Superior temporal gyrus (tissue), 1 donor: ENCODE measurements around the gene CPNE9.

Experiments used
- DNase-seq: peaks from one replicate; pipeline ENCODE4 v3.0.0-alpha.2; 2016; ENCODE audit errors: extremely low spot score

The CPNE9 gene

DNA sequence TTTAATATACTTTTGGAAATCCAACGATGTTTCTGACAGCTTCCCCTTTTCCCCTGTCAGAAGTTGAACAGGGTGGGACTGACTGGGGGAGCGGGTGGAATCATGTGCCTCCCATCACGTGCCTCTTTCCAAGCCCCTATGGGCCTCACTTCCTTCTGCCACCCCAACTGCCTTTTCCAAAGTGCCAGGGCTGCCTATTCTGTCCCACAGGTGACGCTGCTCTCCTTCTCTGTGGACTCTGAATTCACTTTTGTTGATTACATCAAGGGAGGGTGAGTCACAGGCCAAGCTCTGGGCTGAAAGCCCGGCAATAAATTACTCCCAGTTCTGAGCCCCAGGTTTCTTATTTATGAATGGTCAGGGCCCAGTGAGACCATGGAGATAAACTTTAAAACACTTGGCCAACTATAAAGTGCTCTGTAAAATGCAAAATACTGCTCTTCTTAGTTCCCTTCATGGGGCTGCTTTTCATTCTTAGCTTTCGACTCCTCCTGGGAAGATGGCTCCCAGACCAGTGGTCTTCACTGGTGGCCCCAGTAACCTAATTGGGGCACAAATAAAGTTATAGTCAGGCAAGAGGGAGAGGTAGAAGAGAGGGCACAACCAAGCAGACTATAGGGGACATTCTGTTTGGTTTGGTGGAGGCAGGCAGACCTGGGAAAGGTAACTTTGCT lies 12.3 kb downstream of the CPNE9 start:
- DNase-seq, result peak; percentile 49

- no peak for DNase-seq
Observed at GRCh38 chr3:9716801-9717555, 13.3 kb downstream of the CPNE9 start.

DNA sequence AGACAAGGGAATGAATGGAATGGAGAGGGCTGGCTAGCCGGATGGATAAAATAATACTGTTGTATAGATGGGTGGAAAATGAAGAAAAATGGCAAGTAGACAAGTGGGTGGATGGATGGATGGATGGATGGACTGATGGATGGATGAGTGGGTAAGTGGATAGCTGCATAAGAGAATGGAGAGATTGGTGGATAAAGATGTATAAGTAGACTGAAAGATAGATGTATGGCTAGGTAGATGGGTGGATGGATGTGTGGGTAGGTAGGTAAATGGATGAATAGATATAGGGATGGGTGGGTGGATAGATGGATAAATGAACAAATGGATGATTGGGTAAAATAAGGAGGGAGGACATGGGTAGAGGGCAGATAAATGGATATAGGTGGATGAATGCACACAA lies 13.9 kb downstream of the CPNE9 start:
- DNase-seq, result no peak

DNA sequence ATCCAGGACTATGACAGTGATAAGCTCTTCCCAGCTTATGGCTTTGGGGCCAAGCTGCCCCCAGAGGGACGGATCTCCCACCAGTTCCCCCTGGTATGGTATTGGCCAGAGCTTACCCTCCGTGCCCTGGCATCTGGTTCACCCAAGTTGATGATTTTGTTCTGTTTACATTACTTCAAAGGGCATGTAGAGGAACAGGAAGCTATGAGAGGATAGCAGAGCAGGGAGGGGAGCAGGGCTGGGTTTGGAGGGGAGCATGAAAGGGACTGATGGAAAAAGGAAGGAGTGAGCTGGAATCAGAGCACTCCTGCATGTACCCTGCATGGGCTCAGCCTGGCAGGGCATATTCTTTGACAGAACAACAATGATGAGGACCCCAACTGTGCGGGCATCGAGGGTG lies 14.5 kb downstream of the CPNE9 start:
- no peak for DNase-seq

- no peak for DNase-seq
Observed at GRCh38 chr3:9721015-9721699, 17.5 kb downstream of the CPNE9 start.

- DNase-seq, result no peak
Observed at GRCh38 chr3:9721700-9722060, 18.0 kb downstream of the CPNE9 start.

DNA sequence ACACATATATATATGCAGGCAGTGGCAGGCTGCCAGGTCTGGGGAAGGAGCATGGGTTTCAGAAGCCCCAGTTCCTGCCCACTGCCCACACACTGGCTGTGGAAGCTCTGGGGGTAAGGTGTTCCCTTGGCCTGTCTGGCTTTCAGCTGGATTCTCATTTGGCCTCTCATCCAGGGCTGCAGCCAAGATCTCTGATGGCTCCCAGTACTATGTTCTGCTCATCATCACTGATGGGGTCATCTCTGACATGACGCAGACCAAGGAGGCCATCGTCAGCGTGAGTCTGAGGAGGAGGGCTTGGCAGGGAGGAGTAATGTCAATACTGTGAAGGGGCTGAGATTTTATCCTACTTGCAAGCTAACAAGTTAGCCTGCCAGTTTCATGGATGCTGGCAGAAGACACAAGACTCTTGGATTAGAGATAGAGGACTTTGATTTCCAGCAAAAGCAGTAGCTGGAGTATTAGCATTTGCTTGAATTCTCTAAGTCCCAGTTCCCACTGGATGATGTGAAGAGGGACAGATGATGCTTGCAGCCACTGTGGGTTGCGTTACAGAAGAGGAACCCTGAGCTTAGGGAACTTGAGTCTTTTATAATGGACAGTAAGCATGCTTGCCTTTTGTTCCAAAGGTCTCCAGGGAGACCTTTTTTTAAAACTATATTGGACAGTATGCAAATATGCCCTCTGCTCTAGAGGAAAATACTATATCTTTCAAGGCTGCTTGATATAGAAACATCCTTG lies 22.3 kb downstream of the CPNE9 start:
- DNase-seq, result no peak

- no peak for DNase-seq
Observed at GRCh38 chr3:9727041-9727595, 23.5 kb downstream of the CPNE9 start.

- no peak for DNase-seq
Observed at GRCh38 chr3:9727743-9728142, 24.1 kb downstream of the CPNE9 start.

- DNase-seq, result no peak
Observed at GRCh38 chr3:9729419-9729818, 25.8 kb downstream of the CPNE9 start.

GRCh38 chr3:9730657-9731205 lies 27.1 kb downstream of the CPNE9 start:
- peak; percentile 19 for DNase-seq

GRCh38 chr3:9731206-9732079 lies 27.8 kb downstream of the CPNE9 start, which contains the start of gene BRPF1:
Gene BRPF1 (plus strand): TSS chr3:9731735. CDS start chr3:9734141, 2,406 bp downstream.
- peak; percentile 92 for DNase-seq

GRCh38 chr3:9732080-9732739 lies 28.6 kb downstream of the CPNE9 start:
- DNase-seq, result no peak

- DNase-seq, result no peak
Observed at GRCh38 chr3:9732740-9733115, 29.1 kb downstream of the CPNE9 start.

GRCh38 chr3:9736831-9737230 lies 33.2 kb downstream of the CPNE9 start:
- peak; percentile 59 for DNase-seq

DNA sequence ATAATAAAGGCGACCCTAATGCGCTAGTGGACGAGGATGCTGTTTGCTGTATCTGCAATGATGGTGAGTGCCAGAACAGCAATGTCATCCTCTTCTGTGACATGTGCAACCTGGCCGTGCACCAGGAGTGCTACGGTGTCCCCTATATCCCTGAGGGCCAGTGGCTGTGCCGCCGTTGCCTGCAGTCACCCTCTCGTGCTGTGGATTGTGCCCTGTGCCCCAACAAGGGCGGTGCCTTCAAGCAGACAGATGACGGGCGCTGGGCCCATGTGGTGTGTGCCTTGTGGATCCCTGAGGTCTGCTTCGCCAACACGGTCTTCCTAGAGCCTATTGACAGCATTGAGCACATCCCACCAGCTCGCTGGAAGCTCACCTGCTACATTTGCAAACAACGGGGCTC lies 35.5 kb downstream of the CPNE9 start:
- DNase-seq, result no peak

GRCh38 chr3:9742560-9742959 lies 38.9 kb downstream of the CPNE9 start:
- DNase-seq, result no peak

GRCh38 chr3:9743548-9743947 lies 39.9 kb downstream of the CPNE9 start:
- DNase-seq, result no peak

- DNase-seq, result no peak
Observed at GRCh38 chr3:9744162-9744561, 40.5 kb downstream of the CPNE9 start.

DNA sequence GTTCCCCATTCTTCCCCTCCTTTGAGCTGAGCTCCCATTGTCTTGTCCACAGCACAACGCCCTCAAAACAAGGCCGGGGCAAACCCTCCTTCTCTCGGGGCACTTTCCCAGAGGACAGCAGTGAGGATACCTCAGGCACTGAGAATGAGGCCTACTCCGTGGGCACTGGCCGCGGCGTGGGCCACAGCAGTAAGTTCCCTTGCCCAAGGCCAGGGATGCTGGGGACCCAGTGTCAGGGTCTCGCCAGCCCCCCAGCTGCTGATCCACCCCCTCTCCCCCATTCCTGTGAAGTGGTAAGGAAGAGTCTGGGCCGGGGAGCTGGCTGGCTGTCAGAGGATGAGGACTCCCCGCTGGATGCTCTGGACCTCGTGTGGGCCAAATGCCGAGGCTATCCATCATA lies 41.9 kb downstream of the CPNE9 start:
- DNase-seq, result no peak
